ENCODE results near the gene PHF2.
A peak's percentile ranks its signal among the peaks of the same experiment; 100 is the strongest.

PHF2 gene

DNA sequence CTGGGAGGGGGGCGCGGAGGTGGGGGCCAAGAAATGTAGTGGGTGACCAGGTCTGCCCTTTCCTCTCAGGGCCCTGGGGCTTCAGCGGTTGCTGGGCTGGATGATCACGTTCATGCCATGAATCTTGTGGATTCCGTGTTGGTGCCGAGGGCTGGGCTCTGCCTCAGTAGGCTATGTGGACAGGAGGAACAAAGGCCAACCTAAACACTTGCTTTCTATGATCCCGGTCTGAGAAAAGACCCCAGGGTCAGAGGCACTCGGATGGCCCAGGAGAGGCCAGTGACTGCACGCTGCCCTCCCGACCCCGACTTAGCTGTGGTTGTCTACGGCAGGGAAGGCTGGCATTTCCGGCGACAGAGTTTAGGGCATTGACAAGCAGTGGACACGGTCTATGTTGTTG lies 26.6 kb downstream of the PHF2 start:
- DNase-seq: no peak

GRCh38 chr9:93603906-93604326 lies 27.5 kb downstream of the PHF2 start:
- DNase-seq: no peak

GRCh38 chr9:93606187-93606586 lies 29.8 kb downstream of the PHF2 start:
- DNase-seq: no peak

DNA sequence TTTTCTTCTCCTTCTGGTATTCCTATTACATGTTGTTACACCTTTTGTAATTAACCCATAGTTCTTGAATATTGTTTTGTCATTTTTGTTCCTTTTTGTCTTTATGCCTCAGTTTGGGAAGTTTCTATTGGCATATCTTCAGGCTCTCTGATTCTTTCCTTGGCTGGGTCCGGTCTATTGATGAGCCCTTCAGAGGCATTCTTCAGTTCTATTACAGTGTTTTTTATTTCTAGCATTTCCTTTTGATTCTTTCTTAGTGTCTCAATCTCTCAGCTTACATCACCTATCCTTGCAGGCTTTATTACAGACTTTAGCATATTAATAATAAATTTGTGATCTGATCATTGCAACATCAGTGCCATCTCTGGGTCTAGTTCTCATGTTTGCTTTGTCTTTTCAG lies 33.8 kb downstream of the PHF2 start:
- DNase-seq: no peak

DNA sequence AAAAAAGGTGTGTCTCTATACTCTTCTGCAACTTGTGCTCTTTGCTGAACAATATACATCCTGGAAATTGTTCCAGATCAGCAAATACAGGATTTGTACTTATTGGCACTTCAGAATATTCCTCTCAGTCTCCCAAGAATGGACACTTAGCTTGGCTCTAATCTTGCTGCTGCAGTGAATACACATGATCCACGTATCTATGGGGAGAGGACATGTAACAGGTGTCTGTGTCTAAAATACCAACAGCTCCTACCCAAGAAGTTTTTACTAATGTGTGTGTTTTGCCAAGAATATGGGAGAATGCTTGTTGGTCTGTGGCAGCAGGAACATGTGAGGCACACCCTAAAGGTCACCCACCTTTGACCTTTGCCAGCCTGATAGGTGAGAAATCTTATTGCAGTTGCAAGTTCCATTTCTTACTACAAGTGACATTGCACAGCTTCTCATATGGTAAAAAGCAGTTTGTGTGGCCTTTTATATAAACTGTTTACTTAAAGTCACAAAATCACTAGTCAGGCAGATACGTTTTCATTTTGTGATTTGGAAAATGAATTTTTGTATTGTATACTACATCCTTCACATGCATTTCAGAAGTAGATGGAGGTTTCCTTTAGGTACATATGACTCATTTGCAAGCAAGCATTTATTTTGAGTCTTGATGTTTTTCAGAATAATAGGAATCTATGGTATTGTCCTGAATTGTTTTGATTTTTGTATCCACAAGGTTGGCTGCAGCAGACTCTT lies 35.8 kb downstream of the PHF2 start:
- no peak for DNase-seq

DNA sequence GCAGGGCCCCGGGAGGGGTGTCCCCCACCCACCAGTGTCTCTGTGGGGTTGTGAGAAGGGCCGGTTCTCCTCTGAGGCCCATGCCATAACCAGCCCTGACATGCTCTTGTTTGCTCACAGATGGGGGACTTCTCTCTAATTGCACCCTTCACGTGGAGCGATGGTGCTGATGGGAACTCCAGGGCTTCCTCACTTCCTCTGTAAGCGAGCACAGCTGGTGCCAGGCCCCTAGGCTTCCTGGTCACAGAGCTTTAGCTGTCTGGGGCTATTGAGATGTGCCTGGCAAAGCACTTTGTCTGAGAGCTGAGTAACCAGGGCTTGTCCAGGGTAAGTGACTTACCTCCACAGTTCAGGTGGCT lies 36.4 kb downstream of the PHF2 start:
- peak; percentile 12 for DNase-seq

- DNase-seq: no peak
Measured at GRCh38 chr9:93613174-93613573, 36.8 kb downstream of the PHF2 start.

DNA sequence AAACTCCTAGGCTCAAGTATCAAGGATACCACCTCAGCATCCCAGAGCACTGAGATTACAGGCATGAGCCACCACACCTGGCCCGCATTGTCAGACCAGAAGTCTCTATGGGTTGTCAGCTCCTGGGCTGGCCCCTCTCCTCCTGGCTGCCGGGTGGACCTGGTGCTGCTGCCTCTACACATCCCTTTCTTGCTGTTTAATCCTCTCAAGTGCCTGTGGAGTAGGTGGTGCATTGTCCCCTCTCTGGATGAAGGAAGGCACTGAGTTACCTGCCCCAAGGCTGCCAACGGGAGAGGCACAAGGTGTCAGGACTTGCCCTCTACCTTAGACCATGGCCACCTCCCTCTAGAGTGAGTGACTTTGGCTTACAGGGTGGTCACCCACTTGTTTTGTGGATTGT lies 37.4 kb downstream of the PHF2 start:
- no peak for DNase-seq

DNA sequence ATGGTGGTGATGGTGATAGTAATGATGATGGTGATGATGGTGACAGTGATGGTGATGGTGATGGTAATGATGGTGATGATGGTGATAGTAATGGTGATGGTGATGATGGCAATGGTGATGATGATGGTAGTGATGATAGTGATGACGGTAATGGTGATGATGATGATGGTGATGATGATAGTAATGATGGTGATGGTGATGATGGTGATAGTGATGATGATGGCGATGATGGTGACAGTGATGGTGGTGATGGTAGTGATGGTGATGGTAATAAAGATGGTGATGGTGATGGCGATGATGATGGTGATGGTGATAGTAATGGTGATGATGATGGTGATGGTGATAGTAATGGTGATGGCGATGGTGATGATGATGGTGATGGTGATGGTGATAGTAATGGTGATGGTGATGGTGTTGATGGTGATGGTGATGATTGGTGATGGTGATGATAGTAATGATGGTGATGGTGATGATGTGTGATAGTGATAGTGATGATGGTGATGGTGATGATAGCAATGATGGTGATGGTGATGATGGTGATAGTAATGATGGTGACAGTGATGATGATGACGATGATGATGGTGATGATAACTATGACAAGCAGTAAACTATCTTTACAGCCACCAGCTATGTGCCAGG lies 38.6 kb downstream of the PHF2 start:
- no peak for DNase-seq

DNA sequence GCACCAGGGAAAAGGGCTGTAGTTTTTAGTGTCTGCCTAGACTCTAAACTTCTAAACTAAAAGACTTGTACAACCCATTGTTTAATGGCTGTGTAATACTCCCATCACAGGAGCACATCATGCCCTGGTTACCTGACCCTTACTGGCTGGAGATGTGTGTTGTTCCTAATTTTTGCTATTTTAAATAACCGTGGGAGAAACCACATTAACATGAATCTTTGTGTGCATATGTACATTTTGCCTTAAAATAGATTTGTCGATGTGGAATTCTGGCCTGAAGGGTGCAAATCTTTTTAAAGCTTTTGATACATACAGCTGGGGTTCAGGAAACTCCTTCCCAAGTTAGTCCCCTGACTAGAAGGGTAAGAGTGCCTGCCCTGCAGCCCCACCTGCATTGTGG lies 39.7 kb downstream of the PHF2 start:
- no peak for DNase-seq

- DNase-seq: no peak
Measured at GRCh38 chr9:93617273-93617672, 40.9 kb downstream of the PHF2 start.

DNA sequence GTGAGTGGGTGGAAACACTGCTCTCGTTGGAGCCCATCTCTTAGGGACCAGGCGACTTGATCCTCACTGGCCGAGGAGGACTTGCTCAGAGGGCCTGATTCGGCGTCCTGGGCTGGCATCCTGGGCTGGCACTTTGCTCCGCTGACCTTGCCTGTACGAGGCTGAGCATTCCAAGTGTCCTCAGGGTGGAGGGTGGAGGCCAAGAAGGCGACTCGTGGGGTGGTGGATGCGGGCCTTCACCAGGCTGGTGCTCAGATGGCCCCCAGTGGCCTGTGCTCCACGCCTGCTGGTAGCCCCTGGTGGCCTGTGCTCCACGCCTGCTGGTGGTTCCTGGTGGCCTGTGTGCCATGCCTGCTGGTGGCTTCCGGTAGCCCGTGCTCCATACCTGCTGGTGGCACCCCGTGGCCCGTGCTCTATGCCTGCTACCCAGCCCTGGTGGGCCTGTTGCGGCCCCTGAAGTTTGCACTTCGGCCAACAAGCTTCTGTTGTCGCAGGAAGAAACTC lies 42.9 kb downstream of the PHF2 start:
- DNase-seq: no peak

DNA sequence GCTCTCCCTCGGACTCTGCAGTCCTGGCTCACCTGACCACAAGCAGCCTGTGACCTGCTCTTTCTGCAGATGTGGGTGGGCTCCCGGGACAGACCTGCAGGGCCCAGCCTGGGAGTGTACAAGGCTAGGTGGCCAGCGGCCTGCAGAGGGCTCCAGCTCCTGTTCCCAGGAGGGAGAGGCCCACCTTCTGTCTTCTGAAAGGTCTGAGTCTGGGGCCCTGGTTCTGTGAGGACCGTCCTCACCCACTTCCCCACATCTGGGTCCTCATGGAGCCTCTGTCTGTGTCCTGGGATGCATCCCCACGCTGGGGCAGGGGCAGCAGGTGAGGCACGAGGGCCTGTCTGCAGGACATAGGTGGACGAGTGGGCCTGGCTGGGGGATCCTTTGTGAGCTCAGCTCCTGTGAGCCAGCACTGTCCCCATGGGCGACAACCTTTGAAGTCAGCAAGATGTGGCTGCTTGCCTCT lies 43.7 kb downstream of the PHF2 start:
- no peak for DNase-seq

DNA sequence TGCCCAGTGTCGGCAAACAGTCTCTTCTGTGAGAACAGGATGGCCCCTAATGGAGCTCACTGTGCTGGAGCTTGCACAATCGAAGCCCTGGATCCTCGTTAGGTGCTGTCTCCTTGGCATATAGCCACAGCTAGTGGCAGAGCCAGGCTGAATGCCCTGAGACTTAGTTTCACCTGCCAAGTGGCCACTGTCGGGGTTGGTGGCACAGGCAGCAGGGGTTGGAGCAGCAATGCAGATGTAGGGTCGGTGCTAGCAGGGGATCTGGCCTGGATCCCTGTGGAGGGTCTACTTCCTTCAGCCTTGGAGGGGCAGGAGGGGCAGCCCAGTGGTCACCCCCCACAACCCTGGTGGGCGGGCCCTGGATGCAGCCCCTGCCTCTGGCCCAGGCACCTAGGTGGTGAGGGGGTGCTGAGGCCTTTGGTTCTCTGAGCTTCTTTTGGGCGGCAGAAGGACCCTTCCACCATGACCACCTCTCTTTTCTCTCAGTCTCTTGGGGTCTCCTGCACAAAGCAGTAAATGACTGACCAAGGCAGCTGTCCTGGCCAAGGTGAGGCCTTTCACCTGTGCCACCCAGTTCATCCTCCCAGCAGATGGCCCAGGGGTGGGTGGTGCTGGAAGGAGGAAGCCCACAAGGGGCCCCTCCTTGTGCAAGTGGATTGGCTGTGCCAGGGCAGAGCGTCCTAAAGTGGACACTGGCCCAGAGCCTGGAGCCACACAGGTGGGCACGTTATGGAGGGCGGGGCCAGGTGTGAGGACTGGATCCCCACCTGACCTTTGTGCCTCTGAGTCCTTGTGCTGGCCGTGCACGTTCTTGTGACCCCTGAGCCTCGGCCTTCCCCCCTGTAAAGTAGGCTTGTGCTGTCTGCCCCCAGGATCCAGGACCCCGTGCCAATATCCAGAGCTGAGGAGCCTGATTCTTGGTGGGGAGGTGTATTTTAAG lies 44.8 kb downstream of the PHF2 start:
- no peak for DNase-seq

DNA sequence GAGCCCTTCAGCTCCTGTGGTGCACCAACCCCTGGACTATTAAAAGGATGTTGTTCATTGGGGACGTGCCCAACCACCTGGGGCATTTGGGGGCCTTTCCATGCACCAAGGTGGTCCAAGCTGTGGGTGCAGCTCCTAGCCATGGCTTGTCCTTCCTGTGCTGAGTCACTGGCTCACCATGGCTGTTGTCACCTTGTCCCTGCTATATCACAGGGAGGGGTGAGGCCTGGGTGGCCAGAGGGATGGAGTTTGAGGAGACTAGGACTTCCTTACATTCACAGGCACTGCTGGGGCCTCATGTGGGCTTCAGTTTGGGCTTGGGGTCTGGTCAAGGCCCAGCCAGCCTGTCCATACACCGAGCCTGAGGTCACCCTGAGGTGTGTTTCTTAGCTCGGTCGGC lies 45.5 kb downstream of the PHF2 start:
- no peak for DNase-seq

- DNase-seq: no peak
Measured at GRCh38 chr9:93622691-93623090, 46.3 kb downstream of the PHF2 start.

DNA sequence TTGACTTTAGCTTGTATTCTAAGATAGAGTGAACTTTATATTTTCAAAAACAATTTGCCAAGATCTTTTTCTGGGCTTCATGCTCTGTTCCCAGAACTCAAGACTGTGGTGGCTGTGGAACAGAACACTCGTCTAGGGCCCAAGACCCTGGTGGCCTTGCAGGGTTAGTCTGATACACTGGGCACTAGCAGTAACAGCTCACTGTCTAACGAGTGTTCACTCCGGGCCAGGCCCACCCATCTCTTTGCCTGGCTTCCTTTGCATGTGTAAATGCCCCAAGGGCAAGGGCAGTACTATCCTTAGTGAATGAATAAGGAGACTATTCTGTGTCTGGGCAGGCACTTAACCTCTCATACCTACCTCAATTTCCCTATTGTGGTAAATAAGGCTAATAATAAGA lies 47.4 kb downstream of the PHF2 start:
- no peak for DNase-seq

GRCh38 chr9:93624431-93624834 lies 48.0 kb downstream of the PHF2 start:
- DNase-seq: no peak

- DNase-seq: no peak
Measured at GRCh38 chr9:93624977-93625376, 48.6 kb downstream of the PHF2 start.

DNA sequence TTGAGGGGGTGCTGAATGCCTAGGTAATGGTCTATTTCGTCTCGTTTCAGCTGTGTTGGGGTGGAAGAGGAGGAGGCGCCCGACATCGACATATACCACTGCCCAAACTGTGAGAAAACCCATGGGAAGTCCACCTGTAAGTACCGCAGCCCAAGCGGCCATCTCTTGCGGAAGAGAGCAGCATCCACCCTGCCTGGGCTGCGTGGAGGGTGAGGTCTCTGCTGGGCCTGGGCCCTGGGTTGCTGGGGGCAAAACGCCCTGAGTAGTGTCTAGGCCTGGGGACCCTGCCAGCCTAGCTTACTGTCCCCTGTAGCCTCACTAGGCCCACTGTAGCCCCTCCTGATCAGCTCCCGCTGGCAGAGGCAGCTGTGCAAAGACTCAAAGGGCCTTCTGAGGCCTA lies 53.5 kb downstream of the PHF2 start:
- DNase-seq: no peak

GRCh38 chr9:93630806-93631411 lies 54.5 kb downstream of the PHF2 start:
- DNase-seq: no peak

- DNase-seq: no peak
Measured at GRCh38 chr9:93633492-93634221, 57.3 kb downstream of the PHF2 start.

Data from NCI-H1694 (cell line).